ENCODE measurements around the gene CBLB.

Gene CBLB

GRCh38 chr3:105845488-105845887 is 23.3 kb downstream of the CBLB start:
- no peak for DNase-seq (ENCODE audit: low read depth in 2 of 2)

GRCh38 chr3:105844704-105845103 is 24.1 kb downstream of the CBLB start:
- DNase-seq (ENCODE audit: low read depth in 2 of 2), result no peak

- no peak for DNase-seq (ENCODE audit: low read depth in 2 of 2)
These were observed 24.8 kb downstream of the CBLB start for GRCh38 chr3:105843994-105844393.

GRCh38 chr3:105842943-105843342 is 25.9 kb downstream of the CBLB start:
- DNase-seq (ENCODE audit: low read depth in 2 of 2), result no peak

- DNase-seq (ENCODE audit: low read depth in 2 of 2), result no peak
These were observed 26.4 kb downstream of the CBLB start for GRCh38 chr3:105842449-105842848.

GRCh38 chr3:105837947-105838346 is 30.9 kb downstream of the CBLB start:
- DNase-seq (ENCODE audit: low read depth in 2 of 2), result no peak

- DNase-seq (ENCODE audit: low read depth in 2 of 2), result no peak
These were observed 31.6 kb downstream of the CBLB start for GRCh38 chr3:105837143-105837740.

GRCh38 chr3:105836533-105836932 is 32.3 kb downstream of the CBLB start:
- no peak for DNase-seq (ENCODE audit: low read depth in 2 of 2)

GRCh38 chr3:105835606-105836005 is 33.2 kb downstream of the CBLB start:
- no peak for DNase-seq (ENCODE audit: low read depth in 2 of 2)

GRCh38 chr3:105834768-105835167 is 34.0 kb downstream of the CBLB start:
- DNase-seq (ENCODE audit: low read depth in 2 of 2), result no peak

- DNase-seq (ENCODE audit: low read depth in 2 of 2), result no peak
These were observed 36.2 kb downstream of the CBLB start for GRCh38 chr3:105832644-105833043.

GRCh38 chr3:105830836-105831235 is 38.0 kb downstream of the CBLB start:
- no peak for DNase-seq (ENCODE audit: low read depth in 2 of 2)

GRCh38 chr3:105829871-105830622 is 38.8 kb downstream of the CBLB start:
- no peak for DNase-seq (ENCODE audit: low read depth in 2 of 2)

- DNase-seq (ENCODE audit: low read depth in 2 of 2), result no peak
These were observed 39.6 kb downstream of the CBLB start for GRCh38 chr3:105829229-105829628.

- DNase-seq (ENCODE audit: low read depth in 2 of 2), result no peak
These were observed 40.1 kb downstream of the CBLB start for GRCh38 chr3:105828703-105829102.

- DNase-seq (ENCODE audit: low read depth in 2 of 2), result no peak
These were observed 40.9 kb downstream of the CBLB start for GRCh38 chr3:105827959-105828358.

GRCh38 chr3:105826778-105827634 is 41.8 kb downstream of the CBLB start:
- DNase-seq (ENCODE audit: low read depth in 2 of 2), result no peak

GRCh38 chr3:105824129-105824528 is 44.7 kb downstream of the CBLB start:
- DNase-seq (ENCODE audit: low read depth in 2 of 2), result no peak

- no peak for DNase-seq (ENCODE audit: low read depth in 2 of 2)
These were observed 45.5 kb downstream of the CBLB start for GRCh38 chr3:105823149-105823867.

- DNase-seq (ENCODE audit: low read depth in 2 of 2), result no peak
These were observed 46.4 kb downstream of the CBLB start for GRCh38 chr3:105822171-105823123.

GRCh38 chr3:105821433-105821832 is 47.4 kb downstream of the CBLB start:
- DNase-seq (ENCODE audit: low read depth in 2 of 2), result no peak

Measured in stimulated activated CD8-positive, alpha-beta memory T cell treated with anti-CD3 and anti-CD28 coated beads, Interleukin-2, amount 100 ng/mL, for 1 hour (primary cell).